Pancreas (tissue), 10 donors: ENCODE results near the gene TEX22. TPM values are rescaled to one million over a fixed set of nuclear protein-coding genes. Genes with fewer than 3 reads are reported as not detected.

Source experiments
- ATAC-seq, 4 donors: fragments of 200-7000 bp; cut with Tn5 transposase; one replicate each; pipeline versions ENCODE4 v1.8.0 to v1.9.1; 2020; ENCODE audit warnings: mild to moderate bottlenecking in 4 of 4, moderate library complexity in 4 of 4
- DNase-seq, 6 donors: peaks; one replicate each; pipeline ENCODE4 v3.0.0-alpha.2; 2020
- FAIRE-seq: peaks from 2 replicates; lab custom pipeline; 2012; peaks lifted over from hg19 to GRCh38; lab: Jason Lieb, UNC
- H3K27ac ChIP-seq, 4 donors: fragments of 200-600 bp; sonication (generic); 1 replicate in 3 of 4; 2 replicates in 1 of 4; pipeline versions ENCODE4 v1.5.0 to v1.8.0; 2020
- H3K27me3 ChIP-seq, 4 donors: fragments of 200-600 bp; one replicate each; pipeline ENCODE4 v1.8.0; 2021
- H3K36me3 ChIP-seq, 3 donors: fragments of 200-600 bp; sonication (generic) in 1 of 3; one replicate each; pipeline versions ENCODE4 v1.5.0 to v1.8.0; 2020 to 2021
- H3K4me1 ChIP-seq, 3 donors: fragments of 200-600 bp; one replicate each; pipeline ENCODE4 v1.8.0; 2021
- H3K4me3 ChIP-seq, 4 donors: fragments of 200-600 bp; sonication (generic) in 2 of 4; one replicate each; pipeline versions ENCODE4 v1.5.0 to v1.8.0; 2020 to 2021
- H3K9me3 ChIP-seq, 4 donors: fragments of 200-600 bp; one replicate each; pipeline ENCODE4 v1.8.0; 2021
- CTCF ChIP-seq, 4 donors: fragments of 200-600 bp; sonication (generic) in 3 of 4; IDR thresholded peaks; one replicate each; pipeline versions ENCODE4 v1.5.0 to v1.8.0; 2021; ENCODE audit warnings: antibody characterized with exemption in 4 of 4
- WGBS, 2 donors: extraction: QIAGEN DNeasy Blood & Tissue Kit; methylation state at CpG; one replicate each; pipeline ENCODE4 v1.1.7; 2013; 5-methylcytosine and 5-hydroxymethylcytosine counted together
- intact Hi-C, 3 donors: fragments of 100-400 bp; cut with DNase I; formaldehyde crosslinking; loops; one replicate each; pipeline versions ENCODE4 v1.11.1 to v1.14.2; 2022
- polyA plus RNA-seq, 2 donors: library from polyadenylated mRNA; stranded (reverse); fragments of 200-250 nt; gene quantifications; one replicate each; pipeline ENCODE4 v1.2.3, GENCODE V29; 2013
- total RNA-seq, 6 donors: library from RNA; stranded (reverse); fragmentation: NEBNext Ultra II Directional in 4 of 6; extraction: Animal tissue kit (Norgen Biotek cat#: 25700) in 4 of 6; gene quantifications; one replicate each; pipeline versions ENCODE4 v1.2.1 to v1.2.4, GENCODE V29; 2021 to 2023
- donor health status: healthy with polysubstance abuse.
- donor health status: DM: no; HTN: no; CAD: no; lungs with moderate emphysema.
- donor health status: DM: no; HTN: no; CAD: no.
- donor health status: control.
- donor health status: control.
- donor health status: Bipolar disorder and iron deficiency.
- donor health status: DM: yes; HTN: yes; CAD: no.
- donor health status: DM: no; HTN: no; CAD: no.
- donor health status: DM: no; HTN: no; CAD: no.
- donor health status: DM: yes; HTN: yes; CAD: no.

The TEX22 gene
- total and polyA plus RNA-seq, 8 donors: 0.14 to 2.4 (median 1.1) TPM

GRCh38 chr14:105419195-105420091 is 21.1 kb downstream of the TEX22 start, which contains the start of gene MTA1:
MTA1 (plus strand) TSS chr14:105419827; CDS start chr14:105420036, 209 bp downstream.
- DNase-seq (peak in 3 of 6 donors; percentile 60 to 78 (median 76)), ATAC-seq (peak; percentile 59 to 79 (median 72)), FAIRE-seq (no peak)
- H3K4me3 ChIP-seq: peak within 1 kb of the TSS; percentile 46 to 78 (median 72)
- intact Hi-C loops: no loop called here
- H3K36me3 ChIP-seq: no peaks in the 10 kb centered on the region
- WGBS, 2 donors: 1 to 2% methylated on average over 44 to 92 of the region's 96 CpGs
- no peaks in the 10 kb centered on the region for H3K27me3 ChIP-seq
- no peak for TF ChIP-seq CTCF (IDR thresholded peaks at IDR 0.05)
- peaks cover 0 to 13% (median 6%) of the 10 kb centered on the region in 3 donors for H3K4me1 ChIP-seq
- no peaks in the 10 kb centered on the region for H3K9me3 ChIP-seq
- H3K27ac ChIP-seq: peak within 1 kb of the TSS; percentile 39 to 62 (median 40)

DNA sequence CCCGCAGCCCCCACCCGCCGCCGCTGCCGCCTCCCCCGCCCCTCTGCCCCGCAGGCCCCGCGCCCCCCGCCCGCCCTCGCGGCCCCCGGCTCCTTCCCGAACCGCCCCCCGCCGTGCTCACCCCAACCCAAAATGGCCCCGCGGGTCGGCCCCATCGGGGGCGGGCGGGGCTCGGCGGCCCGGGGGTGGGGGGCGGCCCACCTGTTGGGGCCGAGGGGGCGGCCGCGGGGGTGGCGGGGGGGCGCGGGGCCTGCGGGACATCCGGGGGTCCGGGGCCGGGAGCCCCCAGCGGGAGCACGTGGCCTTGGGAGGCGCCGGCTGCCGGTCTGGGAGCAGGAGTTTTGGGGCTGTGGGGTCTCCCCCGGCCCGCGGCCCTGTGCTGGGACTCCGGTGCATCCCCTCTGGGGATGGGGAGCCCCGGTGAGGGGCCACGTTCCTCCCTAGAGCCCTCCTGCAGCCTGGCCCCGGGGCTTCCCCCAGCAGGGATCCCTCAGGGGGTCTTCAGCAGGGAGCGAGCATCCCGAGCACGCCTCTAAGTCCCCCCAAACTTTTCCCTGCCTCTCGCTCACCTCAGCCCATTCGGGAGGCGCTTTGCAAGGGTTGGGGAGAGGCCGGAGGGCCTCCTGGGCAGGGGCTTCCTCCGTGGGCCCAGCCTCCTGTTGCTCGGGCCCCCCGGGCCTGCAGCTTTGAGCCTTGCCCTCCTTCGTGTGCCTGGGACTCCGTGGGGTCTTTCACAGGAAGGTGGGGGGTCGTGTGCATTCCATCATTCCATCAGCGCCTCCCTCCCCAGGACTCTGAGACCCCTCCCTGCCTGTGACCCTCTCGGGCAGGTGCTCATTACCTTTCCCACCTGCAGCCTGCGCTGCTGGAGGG is 22.0 kb downstream of the TEX22 start:
- Histone ChIP-seq H3K36me3 (no peaks in the 10 kb centered on the region), H3K9me3 (no peaks in the 10 kb centered on the region), H3K27ac (peak overlapping the region in 1 of 4 donors; percentile 39), H3K27me3 (no peaks in the 10 kb centered on the region), H3K4me3 (peak overlapping the region; percentile 35 to 78 (median 68)), H3K4me1 (peaks cover 0 to 13% (median 6%) of the 10 kb centered on the region in 3 donors)
- ATAC-seq: peak in 1 of 4 donors; percentile 1
- whole genome bisulfite sequencing, 2 donors: 2 to 5% methylated on average over 35 to 65 of the region's 67 CpGs
- intact Hi-C loops: no loop called here
- DNase-seq: peak in 3 of 6 donors; percentile 45 to 74 (median 65)
- no peak for TF ChIP-seq CTCF (IDR thresholded peaks at IDR 0.05)
- no peak for FAIRE-seq

DNA sequence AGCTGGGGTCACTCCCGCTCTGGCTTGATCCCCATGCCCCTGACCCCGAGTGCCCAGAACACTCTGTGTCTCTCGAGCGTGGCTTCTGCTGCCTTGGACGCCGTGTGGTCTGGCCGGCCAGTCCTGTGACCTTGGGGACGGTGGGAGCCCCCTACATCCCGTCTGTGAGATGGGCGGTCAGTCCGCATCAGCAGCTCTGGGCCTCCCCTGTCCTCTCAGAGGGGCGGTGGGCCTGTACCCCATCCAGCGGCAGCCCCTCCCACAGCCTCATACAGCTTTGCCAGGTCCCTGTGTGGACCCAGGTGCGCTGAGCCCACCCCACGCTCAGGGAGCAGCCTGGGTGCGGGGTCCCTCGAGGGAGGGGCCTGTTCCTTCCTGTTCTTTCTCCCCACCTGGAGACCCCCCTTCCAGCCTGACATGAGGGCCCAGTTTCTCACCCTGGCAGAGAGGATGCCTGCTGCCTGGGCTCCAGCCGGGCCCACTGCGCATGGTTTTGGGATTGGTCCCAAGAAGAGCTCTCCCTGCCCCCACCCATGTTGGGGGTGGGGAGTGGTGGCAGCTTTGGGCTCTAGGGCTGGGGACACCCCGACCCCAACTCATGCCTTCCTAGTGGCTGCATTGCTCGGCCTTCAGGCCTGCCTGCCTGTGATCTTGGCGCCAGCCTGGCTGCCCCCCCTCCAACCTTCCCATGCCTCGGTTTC is 22.8 kb downstream of the TEX22 start:
- intact Hi-C loops: no loop called here
- DNase-seq: peak in 2 of 6 donors; percentile 32 to 79
- no peak for FAIRE-seq
- 40 to 49% methylated on average over 23 of the region's 23 CpGs for WGBS, 2 donors
- H3K27ac ChIP-seq: no peak overlapping the region
- no peak for TF ChIP-seq CTCF (IDR thresholded peaks at IDR 0.05)
- peak in 2 of 4 donors; percentile 1 to 5 for ATAC-seq
- peak overlapping the region in 3 of 4 donors; percentile 68 to 78 (median 68) for H3K4me3 ChIP-seq
- no peaks in the 10 kb centered on the region for H3K36me3 ChIP-seq
- peaks cover 0 to 13% (median 6%) of the 10 kb centered on the region in 3 donors for H3K4me1 ChIP-seq
- no peaks in the 10 kb centered on the region for H3K9me3 ChIP-seq
- no peaks in the 10 kb centered on the region for H3K27me3 ChIP-seq

DNA sequence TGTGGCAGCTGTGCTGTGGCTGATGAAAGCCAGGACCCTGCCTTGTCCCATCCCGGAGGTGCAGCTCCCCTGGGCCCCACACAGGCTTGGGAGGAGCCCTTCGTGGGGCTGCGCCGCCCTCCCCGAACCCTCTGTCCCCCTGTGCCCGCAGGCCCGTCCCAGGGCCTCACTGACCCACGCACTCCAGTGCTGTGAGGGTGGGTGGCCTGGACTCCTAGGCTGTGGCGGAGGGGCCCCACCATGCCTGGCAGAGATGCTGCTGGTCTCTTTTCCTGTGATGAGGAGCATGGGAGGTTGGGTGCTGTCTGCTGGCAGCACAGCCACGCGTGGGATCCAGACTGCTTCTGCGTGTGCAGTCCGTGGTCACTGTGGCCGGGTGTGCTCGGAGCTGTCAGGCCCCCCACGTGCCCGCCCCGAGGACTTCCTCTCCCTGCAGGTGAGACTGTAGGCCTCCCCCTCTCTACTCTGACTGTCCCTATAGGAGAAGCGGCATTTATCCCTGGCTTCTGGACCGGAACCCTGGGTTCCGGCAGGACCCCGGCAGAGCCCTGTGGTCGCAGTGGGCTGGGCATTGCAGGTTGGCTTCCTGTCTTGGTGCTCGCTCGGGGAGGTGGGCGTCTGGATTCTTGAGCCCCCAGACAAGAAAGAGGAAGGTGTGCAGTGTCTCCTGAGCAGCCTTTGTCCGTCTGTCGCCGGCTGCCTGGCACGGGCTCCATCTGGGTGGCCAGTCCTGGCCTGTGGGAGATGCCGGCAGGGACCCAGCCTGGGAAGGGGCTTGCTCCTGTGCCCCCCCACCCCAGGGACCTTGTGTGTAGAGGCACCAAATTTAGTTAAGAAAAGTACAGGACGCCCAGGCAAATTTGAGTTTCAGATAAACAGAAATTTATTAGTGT is 23.6 kb downstream of the TEX22 start:
- Histone ChIP-seq H3K4me3 (peak overlapping the region in 1 of 4 donors; percentile 68), H3K27ac (no peak overlapping the region), H3K36me3 (no peaks in the 10 kb centered on the region), H3K4me1 (peaks cover 0 to 13% (median 6%) of the 10 kb centered on the region in 3 donors), H3K9me3 (no peaks in the 10 kb centered on the region), H3K27me3 (no peaks in the 10 kb centered on the region)
- DNase-seq (peak in 2 of 6 donors; percentile 27 to 74), ATAC-seq (no peak), FAIRE-seq (no peak)
- intact Hi-C loops: no loop called here
- TF ChIP-seq CTCF (IDR thresholded peaks at IDR 0.05): no peak
- WGBS, 2 donors: 80 to 86% methylated on average over 32 of the region's 32 CpGs
